HepG2 (cell line): ENCODE measurements around the gene SLC51B. TPM values are rescaled to one million over a fixed set of nuclear protein-coding genes. Genes with fewer than 3 reads are reported as not detected.
A peak's percentile ranks its signal among the peaks of the same experiment; 100 is the strongest.

Experiments used
- CEBPG ChIP-seq: IDR thresholded peaks from 2 replicates; pipeline ENCODE4 v1.6.1; 2016
- FOXA1 ChIP-seq, 2 experiments: fragments of 450-650 bp in 1 of 2; sonication (generic) in 1 of 2; formaldehyde crosslinking in 1 of 2; IDR thresholded peaks; 2 replicates each; pipeline versions ENCODE4 v1.4.0 to v1.6.1; 2016 to 2020; ENCODE audit warnings: missing genetic modification reagents in 1 of 2
- HOXA5 ChIP-seq: sonication (generic); formaldehyde crosslinking; IDR thresholded peaks from 2 replicates; pipeline ENCODE4 v1.4.0; 2020; ENCODE audit warnings: missing genetic modification reagents
- KLF16 ChIP-seq, 2 experiments: sonication (generic) in 1 of 2; formaldehyde crosslinking in 1 of 2; IDR thresholded peaks; 2 replicates each; pipeline versions ENCODE4 v1.6.1 to v1.8.0; 2016 to 2023; ENCODE audit warnings: missing genetic modification reagents in 2 of 2, missing compliant biosample characterization in 1 of 2
- MEIS2 ChIP-seq: sonication (generic); formaldehyde crosslinking; IDR thresholded peaks from 2 replicates; pipeline ENCODE4 v1.9.0; 2021; ENCODE audit warnings: mild to moderate bottlenecking, missing genetic modification reagents
- MLLT10 ChIP-seq: sonication (generic); formaldehyde crosslinking; IDR thresholded peaks from 2 replicates; pipeline ENCODE4 v1.4.0; 2020; ENCODE audit warnings: missing genetic modification reagents
- PHF5A ChIP-seq: IDR thresholded peaks from one replicate; pipeline ENCODE4 v1.6.1; 2018; ENCODE audit warnings: low read depth, missing genetic modification reagents; ENCODE audit not compliant: unreplicated experiment
- SALL2 ChIP-seq: sonication (generic); formaldehyde crosslinking; IDR thresholded peaks from 2 replicates; pipeline ENCODE4 v1.8.1; 2023; ENCODE audit warnings: mild to moderate bottlenecking, missing genetic modification reagents, inconsistent platforms
- SMAD9 ChIP-seq: sonication (generic); formaldehyde crosslinking; IDR thresholded peaks from 2 replicates; pipeline ENCODE4 v1.5.1; 2020; ENCODE audit warnings: mild to moderate bottlenecking, missing genetic modification reagents
- SP5 ChIP-seq: IDR thresholded peaks from 2 replicates; pipeline ENCODE4 v1.6.1; 2016; ENCODE audit warnings: low read depth, borderline replicate concordance
- STAG1 ChIP-seq: sonication (generic); formaldehyde crosslinking; IDR thresholded peaks from 2 replicates; pipeline ENCODE4 v1.4.0; 2020; ENCODE audit warnings: missing genetic modification reagents
- TBX2 ChIP-seq: sonication (generic); formaldehyde crosslinking; IDR thresholded peaks from 2 replicates; pipeline ENCODE4 v1.5.0; 2020; ENCODE audit warnings: missing genetic modification reagents, mild to moderate bottlenecking, borderline replicate concordance
- ZKSCAN8 ChIP-seq: IDR thresholded peaks from 2 replicates; pipeline ENCODE4 v1.6.1; 2016; ENCODE audit warnings: borderline replicate concordance, missing genetic modification reagents, missing compliant biosample characterization
- ZNF3 ChIP-seq: IDR thresholded peaks from 2 replicates; pipeline ENCODE4 v1.7.0; 2017; ENCODE audit warnings: inconsistent platforms
- ZNF326 ChIP-seq: sonication (generic); formaldehyde crosslinking; IDR thresholded peaks from 2 replicates; pipeline ENCODE4 v1.4.0; 2020; ENCODE audit warnings: missing genetic modification reagents, borderline replicate concordance
- ZNF501 ChIP-seq: sonication (generic); formaldehyde crosslinking; IDR thresholded peaks from 2 replicates; pipeline ENCODE4 v1.5.1; 2020; ENCODE audit warnings: mild to moderate bottlenecking, moderate library complexity, missing genetic modification reagents
- polyA plus RNA-seq, 8 experiments: library from polyadenylated mRNA; depleted of rRNA in 3 of 8; stranded (reverse) in 7 of 8; unstranded in 1 of 8; fragments of >200 nt; fragmentation: Illumina TruSeq in 4 of 8; extraction: Trizol in 4 of 8; gene quantifications; 2 replicates each; pipeline versions ENCODE4 v1.2.1 to v1.2.3, GENCODE V29; 2011 to 2016; ENCODE audit warnings: low read depth in 4 of 8, missing spikeins in 1 of 8, mixed read lengths in 1 of 8; ENCODE audit not compliant: insufficient read depth in 1 of 8
- total RNA-seq, 5 experiments: library from RNA; depleted of rRNA; stranded (reverse); fragments of >200 nt; fragmentation: Illumina TruSeq; extraction: Trizol; gene quantifications; 2 replicates each; pipeline ENCODE4 v1.2.3, GENCODE V29; 2016; ENCODE audit warnings: low read depth in 1 of 5
- TF ChIP-seq, protein P1 (sequence below): sonication (generic); formaldehyde crosslinking; IDR thresholded peaks from 2 replicates; pipeline ENCODE4 v1.4.0; 2020; ENCODE audit warnings: missing genetic modification reagents
- TF ChIP-seq, protein P2 (sequence below): sonication (generic); formaldehyde crosslinking; IDR thresholded peaks from 2 replicates; pipeline ENCODE4 v1.5.0; 2020; ENCODE audit warnings: mild to moderate bottlenecking, missing genetic modification reagents, borderline replicate concordance
- TF ChIP-seq, protein P3 (sequence below): sonication (generic); formaldehyde crosslinking; IDR thresholded peaks from 2 replicates; pipeline ENCODE4 v1.4.0; 2020; ENCODE audit warnings: missing genetic modification reagents

SLC51B gene
- total and polyA plus RNA-seq, 2 of the 13 experiments (the other 11 are each of a cell fraction or from before 2014, with no cell fraction given): 14.9 to 17.1 TPM

DNA sequence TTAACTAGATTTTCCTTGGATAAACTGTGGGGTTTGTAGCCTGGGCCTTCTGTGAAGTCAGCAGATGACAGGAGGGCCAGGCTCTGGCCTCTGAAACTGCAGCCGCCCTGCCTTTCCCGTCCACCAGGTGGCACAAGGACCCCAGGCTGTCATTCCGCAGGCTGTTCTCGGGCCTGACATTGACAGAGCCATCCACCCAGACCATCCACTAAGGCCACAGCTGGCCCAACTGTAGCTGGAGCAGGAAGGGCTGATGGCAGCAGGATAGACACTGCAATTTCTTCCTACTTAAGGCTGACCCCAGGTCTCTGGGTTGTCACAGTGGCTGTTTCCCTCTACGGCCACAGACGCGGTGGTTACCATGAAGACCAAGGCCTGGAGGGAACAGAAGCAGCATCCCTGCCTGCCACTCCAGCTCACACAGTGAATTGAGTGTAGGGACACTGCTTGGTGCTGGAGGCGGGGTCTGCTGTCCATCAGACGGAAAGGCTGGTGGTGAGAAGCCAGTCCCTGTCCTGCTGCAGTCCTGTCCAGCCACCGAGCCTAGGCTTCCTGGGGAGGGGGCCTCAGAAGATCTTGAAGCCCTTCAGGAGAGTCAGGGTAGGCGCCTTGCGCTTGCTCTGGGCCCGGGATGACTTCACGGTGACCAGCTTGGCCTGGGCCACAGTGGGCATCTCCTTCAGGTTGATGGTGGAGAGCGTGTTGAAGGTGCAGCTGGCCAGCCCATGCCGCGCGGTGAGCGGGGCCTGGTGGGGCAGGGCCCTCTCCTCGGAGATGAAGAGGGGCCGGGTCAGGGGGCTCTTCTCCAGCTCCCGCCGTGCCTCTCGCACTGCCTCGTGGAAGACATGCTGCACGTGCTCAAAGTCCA is 9.4 kb downstream of the SLC51B start (continued):
- TF ChIP-seq STAG1 (CRISPR knock-in tag): peak; percentile 97
- TF ChIP-seq ZNF3: no peak
- TF ChIP-seq, protein P1, sequence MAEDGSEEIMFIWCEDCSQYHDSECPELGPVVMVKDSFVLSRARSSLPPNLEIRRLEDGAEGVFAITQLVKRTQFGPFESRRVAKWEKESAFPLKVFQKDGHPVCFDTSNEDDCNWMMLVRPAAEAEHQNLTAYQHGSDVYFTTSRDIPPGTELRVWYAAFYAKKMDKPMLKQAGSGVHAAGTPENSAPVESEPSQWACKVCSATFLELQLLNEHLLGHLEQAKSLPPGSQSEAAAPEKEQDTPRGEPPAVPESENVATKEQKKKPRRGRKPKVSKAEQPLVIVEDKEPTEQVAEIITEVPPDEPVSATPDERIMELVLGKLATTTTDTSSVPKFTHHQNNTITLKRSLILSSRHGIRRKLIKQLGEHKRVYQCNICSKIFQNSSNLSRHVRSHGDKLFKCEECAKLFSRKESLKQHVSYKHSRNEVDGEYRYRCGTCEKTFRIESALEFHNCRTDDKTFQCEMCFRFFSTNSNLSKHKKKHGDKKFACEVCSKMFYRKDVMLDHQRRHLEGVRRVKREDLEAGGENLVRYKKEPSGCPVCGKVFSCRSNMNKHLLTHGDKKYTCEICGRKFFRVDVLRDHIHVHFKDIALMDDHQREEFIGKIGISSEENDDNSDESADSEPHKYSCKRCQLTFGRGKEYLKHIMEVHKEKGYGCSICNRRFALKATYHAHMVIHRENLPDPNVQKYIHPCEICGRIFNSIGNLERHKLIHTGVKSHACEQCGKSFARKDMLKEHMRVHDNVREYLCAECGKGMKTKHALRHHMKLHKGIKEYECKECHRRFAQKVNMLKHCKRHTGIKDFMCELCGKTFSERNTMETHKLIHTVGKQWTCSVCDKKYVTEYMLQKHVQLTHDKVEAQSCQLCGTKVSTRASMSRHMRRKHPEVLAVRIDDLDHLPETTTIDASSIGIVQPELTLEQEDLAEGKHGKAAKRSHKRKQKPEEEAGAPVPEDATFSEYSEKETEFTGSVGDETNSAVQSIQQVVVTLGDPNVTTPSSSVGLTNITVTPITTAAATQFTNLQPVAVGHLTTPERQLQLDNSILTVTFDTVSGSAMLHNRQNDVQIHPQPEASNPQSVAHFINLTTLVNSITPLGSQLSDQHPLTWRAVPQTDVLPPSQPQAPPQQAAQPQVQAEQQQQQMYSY (CRISPR knock-in tag): no peak
- TF ChIP-seq MLLT10 (CRISPR knock-in tag): no peak
- TF ChIP-seq ZKSCAN8 (CRISPR knock-in tag): 0 out of 2 replicates have a peak, but pooled peaks have one; percentile 54
- 0 out of 2 replicates have a peak, but pooled peaks have one; percentile 34 for TF ChIP-seq SP5 (CRISPR knock-in tag)
- TF ChIP-seq CEBPG (CRISPR knock-in tag): peak; percentile 34; the same call in 1 of the 2 replicates
- peak; percentile 34; the same call in 1 of the 2 replicates for TF ChIP-seq SALL2
- no peak for TF ChIP-seq ZNF326 (CRISPR knock-in tag)
- TF ChIP-seq, protein P2, sequence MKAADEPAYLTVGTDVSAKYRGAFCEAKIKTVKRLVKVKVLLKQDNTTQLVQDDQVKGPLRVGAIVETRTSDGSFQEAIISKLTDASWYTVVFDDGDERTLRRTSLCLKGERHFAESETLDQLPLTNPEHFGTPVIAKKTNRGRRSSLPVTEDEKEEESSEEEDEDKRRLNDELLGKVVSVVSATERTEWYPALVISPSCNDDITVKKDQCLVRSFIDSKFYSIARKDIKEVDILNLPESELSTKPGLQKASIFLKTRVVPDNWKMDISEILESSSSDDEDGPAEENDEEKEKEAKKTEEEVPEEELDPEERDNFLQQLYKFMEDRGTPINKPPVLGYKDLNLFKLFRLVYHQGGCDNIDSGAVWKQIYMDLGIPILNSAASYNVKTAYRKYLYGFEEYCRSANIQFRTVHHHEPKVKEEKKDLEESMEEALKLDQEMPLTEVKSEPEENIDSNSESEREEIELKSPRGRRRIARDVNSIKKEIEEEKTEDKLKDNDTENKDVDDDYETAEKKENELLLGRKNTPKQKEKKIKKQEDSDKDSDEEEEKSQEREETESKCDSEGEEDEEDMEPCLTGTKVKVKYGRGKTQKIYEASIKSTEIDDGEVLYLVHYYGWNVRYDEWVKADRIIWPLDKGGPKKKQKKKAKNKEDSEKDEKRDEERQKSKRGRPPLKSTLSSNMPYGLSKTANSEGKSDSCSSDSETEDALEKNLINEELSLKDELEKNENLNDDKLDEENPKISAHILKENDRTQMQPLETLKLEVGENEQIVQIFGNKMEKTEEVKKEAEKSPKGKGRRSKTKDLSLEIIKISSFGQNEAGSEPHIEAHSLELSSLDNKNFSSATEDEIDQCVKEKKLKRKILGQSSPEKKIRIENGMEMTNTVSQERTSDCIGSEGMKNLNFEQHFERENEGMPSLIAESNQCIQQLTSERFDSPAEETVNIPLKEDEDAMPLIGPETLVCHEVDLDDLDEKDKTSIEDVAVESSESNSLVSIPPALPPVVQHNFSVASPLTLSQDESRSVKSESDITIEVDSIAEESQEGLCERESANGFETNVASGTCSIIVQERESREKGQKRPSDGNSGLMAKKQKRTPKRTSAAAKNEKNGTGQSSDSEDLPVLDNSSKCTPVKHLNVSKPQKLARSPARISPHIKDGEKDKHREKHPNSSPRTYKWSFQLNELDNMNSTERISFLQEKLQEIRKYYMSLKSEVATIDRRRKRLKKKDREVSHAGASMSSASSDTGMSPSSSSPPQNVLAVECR (CRISPR knock-in tag): peak; percentile 67
- TF ChIP-seq ZNF501 (CRISPR knock-in tag): peak; percentile 44; the same call in 1 of the 2 replicates
- 0 out of 2 replicates have a peak, but pooled peaks have one; percentile 16 for TF ChIP-seq TBX2 (CRISPR knock-in tag)
- TF ChIP-seq KLF16 (CRISPR knock-in tag; IDR thresholded peaks at IDR 0.05): peak in 1 of 2 experiments; percentile 80; a peak in 2 of 4 replicates
- TF ChIP-seq, protein P3, sequence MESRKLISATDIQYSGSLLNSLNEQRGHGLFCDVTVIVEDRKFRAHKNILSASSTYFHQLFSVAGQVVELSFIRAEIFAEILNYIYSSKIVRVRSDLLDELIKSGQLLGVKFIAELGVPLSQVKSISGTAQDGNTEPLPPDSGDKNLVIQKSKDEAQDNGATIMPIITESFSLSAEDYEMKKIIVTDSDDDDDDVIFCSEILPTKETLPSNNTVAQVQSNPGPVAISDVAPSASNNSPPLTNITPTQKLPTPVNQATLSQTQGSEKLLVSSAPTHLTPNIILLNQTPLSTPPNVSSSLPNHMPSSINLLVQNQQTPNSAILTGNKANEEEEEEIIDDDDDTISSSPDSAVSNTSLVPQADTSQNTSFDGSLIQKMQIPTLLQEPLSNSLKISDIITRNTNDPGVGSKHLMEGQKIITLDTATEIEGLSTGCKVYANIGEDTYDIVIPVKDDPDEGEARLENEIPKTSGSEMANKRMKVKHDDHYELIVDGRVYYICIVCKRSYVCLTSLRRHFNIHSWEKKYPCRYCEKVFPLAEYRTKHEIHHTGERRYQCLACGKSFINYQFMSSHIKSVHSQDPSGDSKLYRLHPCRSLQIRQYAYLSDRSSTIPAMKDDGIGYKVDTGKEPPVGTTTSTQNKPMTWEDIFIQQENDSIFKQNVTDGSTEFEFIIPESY (CRISPR knock-in tag): peak; percentile 31; the same call in 1 of the 2 replicates
- 0 out of 2 replicates have a peak, but pooled peaks have one; percentile 29 for TF ChIP-seq HOXA5 (CRISPR knock-in tag)
- no peak for TF ChIP-seq PHF5A (CRISPR knock-in tag)
- no peak for TF ChIP-seq SMAD9 (CRISPR knock-in tag)
- TF ChIP-seq FOXA1 (IDR thresholded peaks at IDR 0.05): no peak
- TF ChIP-seq FOXA1 (CRISPR knock-in tag; IDR thresholded peaks at IDR 0.05): peak; percentile 42; the same call in 1 of the 2 replicates
- peak; percentile 79; the same call in 1 of the 2 replicates for TF ChIP-seq MEIS2 (CRISPR knock-in tag)
